GM23338 (cell line): ENCODE results near the gene MUC5AC.
"Not testable (repeated sequence)": the region's sequence is repeated elsewhere in the genome, so short reads cannot be mapped to it uniquely, and the experiment has no call there.

Source experiments
- EZH2 ChIP-seq: fragments of 200-600 bp; sonication (generic); IDR thresholded peaks from one replicate; pipeline ENCODE4 v1.8.0; 2017; ENCODE audit warnings: antibody characterized with exemption, mild to moderate bottlenecking, low read depth; ENCODE audit not compliant: unreplicated experiment
- TF ChIP-seq, protein P1 (sequence below), 2 experiments: fragments of 200-600 bp in 1 of 2; sonication (generic) in 1 of 2; conservative IDR thresholded peaks; 2 replicates each; pipeline versions ENCODE4 v1.5.1 to v1.6.1; 2016 to 2017; ENCODE audit warnings: antibody characterized with exemption in 2 of 2, low read depth in 2 of 2, mild to moderate bottlenecking in 2 of 2, moderate library complexity in 1 of 2

DNA sequence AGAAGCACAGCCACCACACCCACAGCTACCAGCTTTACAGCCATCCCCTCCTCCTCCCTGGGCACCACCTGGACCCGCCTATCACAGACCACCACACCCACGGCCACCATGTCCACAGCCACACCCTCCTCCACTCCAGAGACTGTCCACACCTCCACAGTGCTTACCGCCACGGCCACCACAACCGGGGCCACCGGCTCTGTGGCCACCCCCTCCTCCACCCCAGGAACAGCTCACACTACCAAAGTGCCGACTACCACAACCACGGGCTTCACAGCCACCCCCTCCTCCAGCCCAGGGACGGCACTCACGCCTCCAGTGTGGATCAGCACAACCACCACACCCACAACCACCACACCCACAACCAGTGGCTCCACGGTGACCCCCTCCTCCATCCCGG, 92.7 kb downstream of the MUC5AC start:
- TF ChIP-seq, protein P1, sequence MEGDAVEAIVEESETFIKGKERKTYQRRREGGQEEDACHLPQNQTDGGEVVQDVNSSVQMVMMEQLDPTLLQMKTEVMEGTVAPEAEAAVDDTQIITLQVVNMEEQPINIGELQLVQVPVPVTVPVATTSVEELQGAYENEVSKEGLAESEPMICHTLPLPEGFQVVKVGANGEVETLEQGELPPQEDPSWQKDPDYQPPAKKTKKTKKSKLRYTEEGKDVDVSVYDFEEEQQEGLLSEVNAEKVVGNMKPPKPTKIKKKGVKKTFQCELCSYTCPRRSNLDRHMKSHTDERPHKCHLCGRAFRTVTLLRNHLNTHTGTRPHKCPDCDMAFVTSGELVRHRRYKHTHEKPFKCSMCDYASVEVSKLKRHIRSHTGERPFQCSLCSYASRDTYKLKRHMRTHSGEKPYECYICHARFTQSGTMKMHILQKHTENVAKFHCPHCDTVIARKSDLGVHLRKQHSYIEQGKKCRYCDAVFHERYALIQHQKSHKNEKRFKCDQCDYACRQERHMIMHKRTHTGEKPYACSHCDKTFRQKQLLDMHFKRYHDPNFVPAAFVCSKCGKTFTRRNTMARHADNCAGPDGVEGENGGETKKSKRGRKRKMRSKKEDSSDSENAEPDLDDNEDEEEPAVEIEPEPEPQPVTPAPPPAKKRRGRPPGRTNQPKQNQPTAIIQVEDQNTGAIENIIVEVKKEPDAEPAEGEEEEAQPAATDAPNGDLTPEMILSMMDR (conservative IDR thresholded peaks at IDR 0.05; ENCODE audit: low read depth in 2 of 2) = not testable (repeated sequence)
- TF ChIP-seq EZH2 = not testable (repeated sequence)
